ENCODE data around the gene BPGM.
A peak's percentile ranks its signal among the peaks of the same experiment; 100 is the strongest.

The BPGM gene

GRCh38 chr7:134723892-134724291 lies 77.2 kb downstream of the BPGM start:
- DNase-seq, result no peak

- DNase-seq, result peak; percentile 21
Measured at GRCh38 chr7:134724606-134725005, 78.0 kb downstream of the BPGM start.

- DNase-seq, result no peak
Measured at GRCh38 chr7:134726581-134726980, 79.9 kb downstream of the BPGM start.

GRCh38 chr7:134727711-134728110 lies 81.1 kb downstream of the BPGM start:
- DNase-seq, result no peak
